ENCODE measurements around the gene GRIN2D.

GRCh38 chr19:48361912-48362311, 31.6 kb upstream of the GRIN2D start:
- no peak for TF ChIP-seq POLR2A (IDR thresholded peaks at IDR 0.05; ENCODE audit: low read length)
- TF ChIP-seq GATA1 (IDR thresholded peaks at IDR 0.05; ENCODE audit: low read depth, low read length) = no peak

All from erythroblast (primary cell).